HL-60 (cell line): Measurements from ENCODE around the gene BUD23.

Source experiments
- DNase-seq, 2 experiments: peaks; one replicate each; pipeline ENCODE4 v3.0.0-alpha.2; 2010 to 2020; ENCODE audit warnings: low read depth in 1 of 2, low spot score in 1 of 2
- H3K27ac ChIP-seq: fragments of 250-450 bp; sonication (Bioruptor Pico); replicated peaks from 2 replicates; pipeline ENCODE4 v1.5.1; 2020; ENCODE audit warnings: mild to moderate bottlenecking, moderate library complexity
- H3K27me3 ChIP-seq: fragments of 250-450 bp; sonication (Bioruptor Pico); 2 replicates; pipeline ENCODE4 v1.5.1; 2021; ENCODE audit warnings: mild to moderate bottlenecking, moderate library complexity; ENCODE audit not compliant: insufficient read depth, poor library complexity, severe bottlenecking
- H3K4me3 ChIP-seq: replicated peaks from 2 replicates; pipeline ENCODE4 v1.5.1; 2011; ENCODE audit warnings: mild to moderate bottlenecking, control low read depth, low read length; ENCODE audit not compliant: insufficient read depth
- GABPA ChIP-seq: IDR thresholded peaks from 2 replicates; pipeline ENCODE4 v1.6.1; 2012; ENCODE audit warnings: low read depth
- POLR2AphosphoS5 ChIP-seq: IDR thresholded peaks from 2 replicates; pipeline ENCODE4 v1.6.1; 2012; ENCODE audit warnings: low read depth
- REST ChIP-seq: IDR thresholded peaks from 2 replicates; pipeline ENCODE4 v1.6.1; 2012; ENCODE audit warnings: low read depth; ENCODE audit not compliant: insufficient replicate concordance
- SPI1 ChIP-seq: IDR thresholded peaks from 2 replicates; pipeline ENCODE4 v1.6.1; 2012; ENCODE audit warnings: low read depth, mild to moderate bottlenecking, borderline replicate concordance
- TF ChIP-seq, protein P1 (sequence below): IDR thresholded peaks from one replicate; pipeline ENCODE4 v1.5.1; 2011; ENCODE audit warnings: low read length, control low read depth, inconsistent platforms; ENCODE audit not compliant: insufficient read depth

BUD23 gene

GRCh38 chr7:73715648-73716317 is 32.4 kb downstream of the BUD23 start:
- peak; percentile 67 to 74 for DNase-seq
- no peak overlapping the region for H3K27ac ChIP-seq
- H3K4me3 ChIP-seq = no peak overlapping the region
- peaks cover 2% of the 10 kb centered on the region for H3K27me3 ChIP-seq
- no peak for TF ChIP-seq SPI1
- peak; percentile 50; the same call in 1 of the 2 replicates for TF ChIP-seq POLR2AphosphoS5

DNA sequence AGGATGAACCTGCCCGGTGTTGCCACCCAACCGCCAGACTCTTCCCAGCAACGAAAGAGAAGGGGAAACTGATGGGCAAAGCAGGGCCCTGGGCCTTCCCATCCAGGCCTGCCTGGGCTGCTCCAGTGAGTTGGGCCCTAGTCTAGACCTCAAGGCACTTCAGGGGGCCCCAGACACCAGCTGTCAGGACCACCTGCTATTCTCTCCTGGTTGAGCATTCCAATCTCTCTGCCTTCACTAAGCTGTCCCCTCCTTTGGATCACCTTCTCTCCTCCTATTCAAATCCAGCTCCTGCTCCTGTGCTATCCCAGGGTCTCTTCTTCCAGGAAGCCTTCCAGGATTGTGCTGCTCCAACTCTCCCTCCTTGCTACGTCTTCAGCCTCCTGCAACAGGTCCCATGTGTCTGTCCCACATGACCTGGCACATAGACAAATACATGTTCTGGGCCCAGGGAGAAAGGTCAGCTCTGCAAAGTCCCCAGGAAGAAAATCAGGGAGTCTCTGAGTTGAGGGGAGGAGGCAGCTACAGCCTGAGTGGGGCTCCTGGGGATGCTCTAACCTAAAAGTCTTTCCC is 33.0 kb downstream of the BUD23 start:
- no peak for DNase-seq
- H3K27ac ChIP-seq = no peak overlapping the region
- TF ChIP-seq REST (no peak), POLR2AphosphoS5 (no peak), SPI1 (no peak), GABPA (no peak)
- TF ChIP-seq, protein P1, sequence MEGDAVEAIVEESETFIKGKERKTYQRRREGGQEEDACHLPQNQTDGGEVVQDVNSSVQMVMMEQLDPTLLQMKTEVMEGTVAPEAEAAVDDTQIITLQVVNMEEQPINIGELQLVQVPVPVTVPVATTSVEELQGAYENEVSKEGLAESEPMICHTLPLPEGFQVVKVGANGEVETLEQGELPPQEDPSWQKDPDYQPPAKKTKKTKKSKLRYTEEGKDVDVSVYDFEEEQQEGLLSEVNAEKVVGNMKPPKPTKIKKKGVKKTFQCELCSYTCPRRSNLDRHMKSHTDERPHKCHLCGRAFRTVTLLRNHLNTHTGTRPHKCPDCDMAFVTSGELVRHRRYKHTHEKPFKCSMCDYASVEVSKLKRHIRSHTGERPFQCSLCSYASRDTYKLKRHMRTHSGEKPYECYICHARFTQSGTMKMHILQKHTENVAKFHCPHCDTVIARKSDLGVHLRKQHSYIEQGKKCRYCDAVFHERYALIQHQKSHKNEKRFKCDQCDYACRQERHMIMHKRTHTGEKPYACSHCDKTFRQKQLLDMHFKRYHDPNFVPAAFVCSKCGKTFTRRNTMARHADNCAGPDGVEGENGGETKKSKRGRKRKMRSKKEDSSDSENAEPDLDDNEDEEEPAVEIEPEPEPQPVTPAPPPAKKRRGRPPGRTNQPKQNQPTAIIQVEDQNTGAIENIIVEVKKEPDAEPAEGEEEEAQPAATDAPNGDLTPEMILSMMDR = no peak
- H3K4me3 ChIP-seq = no peak overlapping the region
- peaks cover 2% of the 10 kb centered on the region for H3K27me3 ChIP-seq

DNA sequence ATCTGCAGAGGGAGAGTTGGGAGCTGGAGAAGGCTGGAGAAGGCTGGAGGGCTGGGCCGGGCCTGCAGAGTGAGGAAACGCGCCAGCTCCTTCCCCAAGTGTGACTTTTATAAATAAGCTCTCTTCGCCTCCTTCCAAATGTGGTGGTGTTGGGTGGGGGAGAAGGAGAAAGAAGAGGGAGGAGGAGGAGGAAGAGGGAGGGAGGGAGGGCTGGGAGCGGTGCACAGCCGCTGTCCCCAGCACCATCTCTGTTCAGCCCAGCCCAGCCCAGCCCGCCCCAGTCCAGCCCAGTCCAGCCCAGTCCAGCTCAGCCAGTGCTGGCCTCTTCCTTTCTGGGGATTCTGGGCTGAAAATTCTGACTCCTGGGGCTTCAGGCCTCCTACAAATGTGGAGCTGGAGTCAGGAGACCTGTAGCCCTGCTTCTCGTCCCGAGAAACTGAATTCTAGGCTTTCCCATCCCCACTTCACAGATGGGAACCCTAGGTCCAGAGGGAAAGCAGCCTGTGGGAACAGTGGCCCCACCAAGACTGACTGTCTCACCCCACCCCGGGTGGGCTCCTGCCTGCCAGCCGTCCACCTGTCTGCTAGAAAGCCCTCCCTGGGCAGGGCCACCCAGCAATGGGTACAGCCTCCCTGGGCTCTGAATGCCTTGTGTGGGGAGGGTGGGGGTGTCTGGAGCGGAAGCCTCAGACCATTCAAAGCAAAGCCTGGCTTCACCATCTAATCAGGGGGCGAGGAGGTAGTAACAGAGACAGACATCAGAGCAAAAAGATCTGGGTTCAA is 33.8 kb downstream of the BUD23 start:
- no peak for DNase-seq
- Histone ChIP-seq H3K27me3 (peaks cover 2% of the 10 kb centered on the region), H3K4me3 (no peak overlapping the region), H3K27ac (no peak overlapping the region; the same call in 1 of the 2 replicates)
- TF ChIP-seq SPI1 (no peak), GABPA (no peak), POLR2AphosphoS5 (no peak), REST (no peak)
- TF ChIP-seq, protein P1 = no peak

DNA sequence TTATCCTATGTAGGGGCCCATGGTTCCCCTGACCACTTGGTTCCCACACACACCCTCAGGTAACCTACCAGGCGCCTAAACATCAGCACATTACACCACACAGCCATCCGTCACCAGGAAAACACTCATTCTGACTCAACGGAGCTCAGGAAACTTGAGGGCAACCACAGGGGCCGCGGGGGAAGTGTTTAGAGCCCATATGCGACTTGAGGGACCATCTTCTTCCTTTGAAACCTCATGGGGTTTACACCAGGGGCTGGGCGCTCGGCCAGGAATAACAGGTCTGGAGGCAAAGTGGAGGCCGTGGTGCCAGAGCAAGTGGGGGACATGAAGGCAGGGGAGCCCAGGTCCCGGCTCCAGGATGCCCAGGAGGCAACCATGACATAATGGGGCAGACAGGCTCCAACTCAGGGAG is 34.6 kb downstream of the BUD23 start:
- Histone ChIP-seq H3K4me3 (peak overlapping the region; percentile 64; the same call in 1 of the 2 replicates), H3K27ac (no peak overlapping the region; the same call in 1 of the 2 replicates), H3K27me3 (peaks cover under 1% of the 10 kb centered on the region)
- TF ChIP-seq REST (no peak), GABPA (0 out of 2 replicates have a peak, but pooled peaks have one; percentile 26), POLR2AphosphoS5 (peak; percentile 95), SPI1 (peak; percentile 61; the same call in 1 of the 2 replicates)
- TF ChIP-seq, protein P1 = no peak
- peak in 1 of 2 experiments; percentile 92 for DNase-seq
